ENCODE measurements around the gene GNAO1.

Gene GNAO1

DNA sequence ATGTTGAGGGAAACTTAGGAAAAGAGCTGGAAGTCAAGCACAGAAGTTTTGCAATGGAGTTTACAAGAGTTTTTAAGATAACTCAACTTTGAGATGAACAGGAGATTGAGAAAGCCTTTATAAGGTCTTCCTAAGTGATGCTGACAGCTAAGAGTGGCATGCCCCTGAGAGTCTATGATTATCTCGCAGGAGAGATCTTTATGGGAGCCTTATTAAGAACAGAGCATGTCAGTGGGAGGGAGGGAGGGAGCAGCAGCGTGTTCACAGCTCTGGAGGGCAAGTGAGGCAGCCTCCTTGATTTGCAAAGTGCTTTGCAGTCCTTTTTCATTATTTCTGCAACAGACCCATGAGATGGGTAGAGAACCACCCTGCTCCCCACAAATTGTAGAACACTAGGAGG is 30.7 kb downstream of the GNAO1 start:
- TF ChIP-seq, protein P1, sequence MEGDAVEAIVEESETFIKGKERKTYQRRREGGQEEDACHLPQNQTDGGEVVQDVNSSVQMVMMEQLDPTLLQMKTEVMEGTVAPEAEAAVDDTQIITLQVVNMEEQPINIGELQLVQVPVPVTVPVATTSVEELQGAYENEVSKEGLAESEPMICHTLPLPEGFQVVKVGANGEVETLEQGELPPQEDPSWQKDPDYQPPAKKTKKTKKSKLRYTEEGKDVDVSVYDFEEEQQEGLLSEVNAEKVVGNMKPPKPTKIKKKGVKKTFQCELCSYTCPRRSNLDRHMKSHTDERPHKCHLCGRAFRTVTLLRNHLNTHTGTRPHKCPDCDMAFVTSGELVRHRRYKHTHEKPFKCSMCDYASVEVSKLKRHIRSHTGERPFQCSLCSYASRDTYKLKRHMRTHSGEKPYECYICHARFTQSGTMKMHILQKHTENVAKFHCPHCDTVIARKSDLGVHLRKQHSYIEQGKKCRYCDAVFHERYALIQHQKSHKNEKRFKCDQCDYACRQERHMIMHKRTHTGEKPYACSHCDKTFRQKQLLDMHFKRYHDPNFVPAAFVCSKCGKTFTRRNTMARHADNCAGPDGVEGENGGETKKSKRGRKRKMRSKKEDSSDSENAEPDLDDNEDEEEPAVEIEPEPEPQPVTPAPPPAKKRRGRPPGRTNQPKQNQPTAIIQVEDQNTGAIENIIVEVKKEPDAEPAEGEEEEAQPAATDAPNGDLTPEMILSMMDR (IDR thresholded peaks at IDR 0.05; ENCODE audit: borderline replicate concordance, control extremely low read depth, extremely low read depth, insufficient read depth, missing control alignments), result no peak
- in situ Hi-C loops (cut with MboI; ENCODE audit: low sequenced_read_pairs, unreplicated experiment), result no loop called here
- DNase-seq (ENCODE audit: low spot score), result no peak

- in situ Hi-C loops (cut with MboI; ENCODE audit: low sequenced_read_pairs, unreplicated experiment), result no loop called here
- TF ChIP-seq, protein P1 (IDR thresholded peaks at IDR 0.05; ENCODE audit: borderline replicate concordance, control extremely low read depth, extremely low read depth, insufficient read depth, missing control alignments), result no peak
- DNase-seq (ENCODE audit: low spot score), result no peak
Measured at GRCh38 chr16:56222474-56222997, 31.2 kb downstream of the GNAO1 start.

GRCh38 chr16:56225017-56225742 is 33.9 kb downstream of the GNAO1 start:
- TF ChIP-seq, protein P1 (IDR thresholded peaks at IDR 0.05; ENCODE audit: borderline replicate concordance, control extremely low read depth, extremely low read depth, insufficient read depth, missing control alignments), result no peak
- in situ Hi-C loops (cut with MboI; ENCODE audit: low sequenced_read_pairs, unreplicated experiment), result no loop called here
- DNase-seq (ENCODE audit: low spot score), result no peak

- TF ChIP-seq, protein P1 (IDR thresholded peaks at IDR 0.05; ENCODE audit: borderline replicate concordance, control extremely low read depth, extremely low read depth, insufficient read depth, missing control alignments), result no peak
- no peak for DNase-seq (ENCODE audit: low spot score)
- in situ Hi-C loops (cut with MboI; ENCODE audit: low sequenced_read_pairs, unreplicated experiment), result no loop called here
Measured at GRCh38 chr16:56226187-56226586, 34.9 kb downstream of the GNAO1 start.

DNA sequence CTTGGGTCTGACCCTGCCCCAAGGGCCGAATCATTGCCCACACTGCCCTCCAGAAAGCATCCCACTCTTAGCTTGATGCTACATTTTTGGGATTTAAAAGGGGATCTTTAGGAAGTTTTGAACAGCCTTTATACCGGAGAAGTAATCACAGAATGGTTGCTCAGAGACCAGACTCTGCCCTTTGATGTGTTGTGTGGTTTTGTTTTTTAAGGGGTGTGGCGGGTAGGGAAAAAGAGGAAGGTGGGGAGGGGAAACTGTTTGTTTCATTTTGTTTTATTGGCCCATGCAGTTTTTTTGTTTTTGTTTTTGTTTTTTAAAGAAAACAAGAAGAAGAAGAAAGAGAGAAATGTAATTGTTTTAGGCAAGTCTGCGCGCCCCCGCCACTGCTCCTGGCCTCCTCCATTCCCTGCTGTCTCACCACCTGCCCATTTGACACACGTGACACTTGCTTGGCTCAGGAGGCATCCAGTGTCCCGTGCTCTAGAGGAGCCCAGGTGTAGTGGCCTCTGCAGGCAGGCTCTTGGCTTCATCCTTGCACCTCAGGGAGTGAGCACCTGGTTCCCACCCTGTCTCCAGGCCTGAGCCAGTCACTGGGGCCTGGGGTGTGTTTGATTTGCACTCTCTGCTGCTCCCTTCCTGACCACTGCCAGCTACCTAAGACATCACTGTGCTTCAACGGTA is 35.7 kb downstream of the GNAO1 start:
- no peak for DNase-seq (ENCODE audit: low spot score)
- TF ChIP-seq, protein P1 (IDR thresholded peaks at IDR 0.05; ENCODE audit: borderline replicate concordance, control extremely low read depth, extremely low read depth, insufficient read depth, missing control alignments), result no peak
- in situ Hi-C loops (cut with MboI; ENCODE audit: low sequenced_read_pairs, unreplicated experiment), result no loop called here

DNA sequence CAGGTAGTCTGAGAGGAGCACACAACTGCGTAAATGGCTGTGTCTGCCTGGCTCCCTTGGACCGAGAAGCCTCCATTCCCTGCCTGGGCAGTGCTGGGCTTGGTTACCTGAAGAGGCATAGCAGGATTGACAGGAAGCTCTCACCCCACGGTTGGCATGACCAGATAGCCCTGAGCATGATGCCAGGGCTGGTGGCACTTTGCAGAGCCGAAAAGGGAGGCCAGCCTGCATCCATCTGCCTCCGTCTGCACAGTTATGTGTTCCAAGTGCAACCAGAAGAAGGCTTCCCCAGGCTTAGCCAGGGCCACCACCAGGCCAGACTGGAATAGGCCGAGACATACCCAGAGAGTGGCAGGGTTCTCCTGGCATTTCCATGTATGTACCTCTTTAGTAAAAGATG is 36.6 kb downstream of the GNAO1 start:
- TF ChIP-seq, protein P1 (IDR thresholded peaks at IDR 0.05; ENCODE audit: borderline replicate concordance, control extremely low read depth, extremely low read depth, insufficient read depth, missing control alignments), result no peak
- in situ Hi-C loops (cut with MboI; ENCODE audit: low sequenced_read_pairs, unreplicated experiment), result no loop called here
- DNase-seq (ENCODE audit: low spot score), result no peak

Measured in GM13976 (cell line).